CD4-positive, alpha-beta T cell treated with Interleukin-21 for 1 hour (primary cell): ENCODE results near the gene VKORC1L1.
"Not testable (repeated sequence)": the region's sequence is repeated elsewhere in the genome, so short reads cannot be mapped to it uniquely, and the experiment has no call there.

Source experiments
- DNase-seq: peaks from one replicate; pipeline ENCODE4 v3.0.0-alpha.2; 2020

The VKORC1L1 gene

GRCh38 chr7:65945787-65946186 is 72.9 kb downstream of the VKORC1L1 start:
- DNase-seq, result not testable (repeated sequence)

GRCh38 chr7:65946904-65947303 is 74.0 kb downstream of the VKORC1L1 start:
- DNase-seq, result peak; percentile 8

- no peak for DNase-seq
Observed at GRCh38 chr7:65951837-65952578, 79.1 kb downstream of the VKORC1L1 start.

GRCh38 chr7:65953001-65953720 is 80.3 kb downstream of the VKORC1L1 start:
- no peak for DNase-seq

- DNase-seq, result no peak
Observed at GRCh38 chr7:65953890-65954450, 81.1 kb downstream of the VKORC1L1 start.

GRCh38 chr7:65955718-65956117 is 82.8 kb downstream of the VKORC1L1 start:
- DNase-seq, result no peak

GRCh38 chr7:65960351-65961074 is 87.6 kb downstream of the VKORC1L1 start:
- no peak for DNase-seq

GRCh38 chr7:65962033-65962432 is 89.2 kb downstream of the VKORC1L1 start:
- DNase-seq, result no peak

GRCh38 chr7:65964671-65965070 is 91.8 kb downstream of the VKORC1L1 start:
- DNase-seq, result not testable (repeated sequence)

GRCh38 chr7:65966146-65966545 is 93.3 kb downstream of the VKORC1L1 start:
- no peak for DNase-seq

GRCh38 chr7:65967361-65968155 is 94.7 kb downstream of the VKORC1L1 start:
- no peak for DNase-seq

GRCh38 chr7:65968256-65969185 is 95.6 kb downstream of the VKORC1L1 start:
- no peak for DNase-seq

GRCh38 chr7:65971021-65971420 is 98.1 kb downstream of the VKORC1L1 start:
- DNase-seq, result no peak

- no peak for DNase-seq
Observed at GRCh38 chr7:65972976-65973375, 100.1 kb downstream of the VKORC1L1 start.

- no peak for DNase-seq
Observed at GRCh38 chr7:65974191-65974801, 101.4 kb downstream of the VKORC1L1 start.

- no peak for DNase-seq
Observed at GRCh38 chr7:65974876-65975275, 102.0 kb downstream of the VKORC1L1 start.

GRCh38 chr7:65975814-65976445 is 103.1 kb downstream of the VKORC1L1 start:
- DNase-seq, result no peak

GRCh38 chr7:65976659-65977196 is 103.9 kb downstream of the VKORC1L1 start:
- no peak for DNase-seq

- no peak for DNase-seq
Observed at GRCh38 chr7:65978891-65979582, 106.2 kb downstream of the VKORC1L1 start.
